ENCODE results near the gene VPS26A.
"Not testable (repeated sequence)": the region's sequence is repeated elsewhere in the genome, so short reads cannot be mapped to it uniquely, and the experiment has no call there.

The VPS26A gene

DNA sequence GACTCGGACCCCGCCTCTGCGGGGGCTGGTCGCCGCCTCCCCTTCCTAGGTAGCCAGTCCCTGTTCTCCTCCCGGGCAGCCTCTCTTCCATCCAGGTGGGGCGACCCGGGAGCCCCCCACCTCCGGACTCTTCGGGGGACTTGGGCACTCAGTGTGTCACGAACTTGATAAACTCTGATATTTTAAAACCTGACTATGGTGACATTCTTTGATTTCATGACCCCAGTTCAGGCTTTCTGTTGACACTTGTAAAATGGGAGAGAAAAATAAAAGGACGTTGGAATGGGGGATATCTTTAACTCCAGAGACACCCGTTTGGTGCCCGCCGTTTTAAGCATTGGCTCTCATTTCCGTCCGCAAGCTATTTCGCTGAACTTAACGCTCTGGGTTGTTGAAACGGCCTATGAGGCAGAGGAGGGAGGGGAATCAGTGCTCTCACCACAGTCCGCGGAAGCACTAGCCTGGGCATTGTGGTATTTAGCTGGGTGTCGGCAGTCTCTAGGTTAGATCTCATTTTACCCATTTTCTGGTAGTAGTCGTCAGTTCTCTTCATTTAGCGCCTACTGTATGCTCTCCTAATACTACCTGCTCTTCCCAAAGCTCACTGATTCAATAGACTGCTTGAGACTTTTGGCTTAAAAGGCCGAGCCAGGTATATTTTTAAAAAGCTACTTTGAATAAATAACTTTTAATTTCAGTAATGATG is 738 bp downstream of the VPS26A start:
- peak; percentile 45 for DNase-seq
- Mint-ChIP-seq H3K4me1 (peaks cover 43% of the 10 kb centered on the region), H3K4me3 (peak overlapping the region; percentile 95), H3K27ac (peak overlapping the region; percentile 86), H3K36me3 (ENCODE audit: low read depth) (no peaks in the 10 kb centered on the region), H3K27me3 (no peaks in the 10 kb centered on the region), H3K9me3 (no peaks in the 10 kb centered on the region)
- peak; percentile 23 for ATAC-seq

DNA sequence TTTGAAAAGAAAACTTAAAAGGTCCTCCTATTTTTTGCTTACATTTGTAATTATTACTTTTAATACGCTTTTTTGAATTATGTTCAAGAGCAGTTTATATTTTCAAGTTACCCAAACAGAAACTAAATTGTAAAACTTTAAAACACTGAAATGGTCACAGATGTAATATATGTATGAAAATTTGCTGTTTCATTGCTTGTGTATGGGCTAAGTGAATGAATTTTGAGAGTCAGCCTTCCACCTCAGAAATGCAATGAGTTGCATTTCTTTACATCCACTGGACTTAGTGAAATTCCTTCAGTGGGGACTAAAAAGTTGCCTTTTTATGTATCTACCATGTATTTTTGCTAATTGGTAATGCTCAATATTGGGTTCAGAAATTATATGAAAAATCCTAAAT is 1.6 kb downstream of the VPS26A start:
- Mint-ChIP-seq H3K4me1 (peaks cover 46% of the 10 kb centered on the region), H3K27ac (no peak overlapping the region), H3K27me3 (no peaks in the 10 kb centered on the region), H3K36me3 (ENCODE audit: low read depth) (no peaks in the 10 kb centered on the region), H3K9me3 (no peaks in the 10 kb centered on the region), H3K4me3 (peak overlapping the region; percentile 95)
- no peak for ATAC-seq
- DNase-seq = no peak

DNA sequence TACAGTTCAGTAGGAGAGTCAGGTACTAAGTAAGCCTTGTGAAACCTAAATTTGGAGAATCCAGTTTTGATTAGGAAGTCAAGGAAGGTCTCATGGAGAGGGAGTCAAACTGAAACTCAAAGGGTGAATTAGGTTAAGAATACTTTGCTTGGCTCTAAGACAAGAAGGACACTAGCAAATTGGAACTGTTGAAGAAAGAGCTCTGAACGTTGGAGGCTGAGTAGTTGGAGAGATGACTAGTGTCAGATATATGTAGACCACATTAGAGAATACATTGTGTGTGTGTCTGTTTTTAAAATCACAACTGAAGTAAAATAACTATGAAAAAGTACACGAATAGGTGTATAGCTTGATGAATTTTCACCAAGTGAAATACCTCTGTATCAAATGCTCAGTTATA is 6.3 kb downstream of the VPS26A start:
- H3K4me3 Mint-ChIP-seq = no peak overlapping the region
- no peaks in the 10 kb centered on the region for H3K27me3 Mint-ChIP-seq
- no peaks in the 10 kb centered on the region for H3K9me3 Mint-ChIP-seq
- DNase-seq (no peak), ATAC-seq (no peak)
- H3K27ac Mint-ChIP-seq = no peak overlapping the region
- peaks cover 35% of the 10 kb centered on the region for H3K4me1 Mint-ChIP-seq
- peaks cover 13% of the 10 kb centered on the region for H3K36me3 Mint-ChIP-seq (ENCODE audit: low read depth)

DNA sequence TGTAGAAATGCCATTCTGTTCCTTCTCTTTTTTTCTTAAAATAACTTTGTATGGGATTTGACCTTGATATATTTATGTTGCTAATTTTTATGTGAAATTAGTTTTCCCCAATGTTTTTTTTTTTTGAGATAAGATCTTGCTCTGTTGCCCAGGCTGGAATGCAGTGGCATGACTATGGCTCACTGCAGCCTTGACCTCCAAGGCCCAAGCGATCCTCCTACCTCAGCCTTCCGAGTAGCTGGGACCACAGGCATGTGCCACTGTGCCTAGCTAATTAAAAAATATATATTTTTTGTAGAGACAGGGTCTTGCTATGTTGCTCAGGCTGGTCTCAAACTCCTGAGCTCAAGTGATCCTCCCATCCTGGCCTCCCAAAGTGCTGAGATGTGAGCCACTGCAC is 16.0 kb downstream of the VPS26A start:
- no peaks in the 10 kb centered on the region for H3K9me3 Mint-ChIP-seq
- no peak overlapping the region for H3K27ac Mint-ChIP-seq
- H3K36me3 Mint-ChIP-seq (ENCODE audit: low read depth) = peaks cover 4% of the 10 kb centered on the region
- no peak overlapping the region for H3K4me3 Mint-ChIP-seq
- H3K4me1 Mint-ChIP-seq = peaks cover 4% of the 10 kb centered on the region
- ATAC-seq = no peak
- no peaks in the 10 kb centered on the region for H3K27me3 Mint-ChIP-seq
- DNase-seq = no peak

DNA sequence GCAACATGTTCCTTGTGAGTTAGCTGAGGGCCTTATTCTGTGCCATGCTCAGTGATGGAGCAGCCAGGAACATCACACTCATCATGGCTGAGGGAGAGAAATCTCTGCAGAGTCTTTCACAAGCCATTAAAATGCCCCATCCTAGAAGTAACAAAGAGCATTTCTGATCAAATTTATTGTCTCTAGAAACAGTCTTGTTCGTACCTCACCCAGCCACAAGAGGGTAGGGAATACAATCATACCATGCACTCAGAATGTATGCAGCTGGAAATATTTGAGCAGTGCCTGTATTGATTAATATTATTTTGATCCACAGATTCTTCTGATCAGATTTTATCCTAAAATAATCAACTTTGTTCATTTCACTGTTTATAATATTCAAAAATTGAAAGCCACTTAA is 17.3 kb downstream of the VPS26A start:
- H3K9me3 Mint-ChIP-seq = no peaks in the 10 kb centered on the region
- H3K27me3 Mint-ChIP-seq = no peaks in the 10 kb centered on the region
- H3K4me3 Mint-ChIP-seq = no peak overlapping the region
- peaks cover 4% of the 10 kb centered on the region for H3K4me1 Mint-ChIP-seq
- DNase-seq (no peak), ATAC-seq (no peak)
- H3K36me3 Mint-ChIP-seq (ENCODE audit: low read depth) = peaks cover 2% of the 10 kb centered on the region
- H3K27ac Mint-ChIP-seq = no peak overlapping the region

DNA sequence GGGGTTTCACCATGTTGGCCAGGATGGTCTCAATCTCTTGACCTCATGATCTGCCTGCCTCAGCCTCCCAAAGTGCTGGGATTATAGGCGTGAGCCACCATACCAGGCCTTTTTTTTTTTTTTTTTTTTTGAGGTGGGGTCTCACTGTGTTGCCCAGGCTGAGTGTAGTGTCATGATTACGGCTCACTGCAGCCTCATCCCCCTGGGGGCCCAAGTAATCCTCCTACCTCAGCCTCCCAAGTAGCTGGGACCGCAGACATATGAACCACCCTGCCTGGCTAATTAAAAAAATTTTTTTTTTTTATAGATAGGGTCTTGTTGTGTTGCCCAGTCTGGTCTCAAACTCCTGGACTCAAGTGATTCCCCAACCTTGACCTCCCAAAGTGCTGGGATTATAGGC is 18.1 kb downstream of the VPS26A start:
- not testable (repeated sequence) for ATAC-seq; H3K36me3 Mint-ChIP-seq (ENCODE audit: low read depth); H3K27me3 Mint-ChIP-seq; H3K4me3 Mint-ChIP-seq; H3K27ac Mint-ChIP-seq; DNase-seq; H3K9me3 Mint-ChIP-seq
- H3K4me1 Mint-ChIP-seq = peaks cover 11% of the 10 kb centered on the region

DNA sequence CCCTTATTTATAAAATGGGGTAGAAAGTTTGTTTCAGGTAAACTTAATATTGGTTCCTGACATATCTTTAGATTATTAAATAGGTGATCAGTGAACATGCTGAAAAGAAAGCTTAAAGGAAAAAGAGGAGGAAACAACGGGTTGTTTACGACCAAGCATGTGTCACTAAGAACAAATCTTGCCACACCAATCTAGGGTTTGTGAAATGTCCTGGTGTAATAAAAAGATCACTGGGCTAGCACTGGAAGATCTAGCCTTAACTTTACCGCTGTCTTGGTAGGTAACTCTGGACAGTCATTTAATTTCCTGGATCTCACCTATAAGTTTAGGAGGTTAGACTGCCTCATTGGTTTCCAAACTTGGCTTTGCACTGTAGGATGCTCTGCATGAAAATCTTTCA is 19.0 kb downstream of the VPS26A start:
- H3K4me3 Mint-ChIP-seq = no peak overlapping the region
- H3K27me3 Mint-ChIP-seq = no peaks in the 10 kb centered on the region
- ATAC-seq (no peak), DNase-seq (no peak)
- H3K9me3 Mint-ChIP-seq = no peaks in the 10 kb centered on the region
- no peak overlapping the region for H3K27ac Mint-ChIP-seq
- peaks cover under 1% of the 10 kb centered on the region for H3K36me3 Mint-ChIP-seq (ENCODE audit: low read depth)
- H3K4me1 Mint-ChIP-seq = peaks cover 14% of the 10 kb centered on the region

DNA sequence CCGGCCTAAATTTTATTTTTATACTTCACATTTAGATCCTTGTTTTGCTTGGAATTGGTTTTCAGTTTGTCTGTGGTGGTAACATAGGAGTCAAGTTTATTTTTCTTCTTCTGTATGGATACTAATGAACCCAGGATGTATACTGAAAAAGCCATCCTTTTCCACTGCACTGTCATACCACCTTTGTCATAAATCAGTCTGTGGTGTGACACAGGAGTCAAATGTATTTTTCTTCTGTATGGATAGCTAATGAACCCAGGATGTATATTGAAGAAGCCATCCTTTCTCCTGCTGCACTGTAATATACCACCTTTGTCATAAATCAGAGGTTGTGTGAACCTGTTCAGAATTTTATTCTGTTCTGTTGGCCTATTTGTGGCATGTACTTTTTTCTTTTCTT is 21.4 kb downstream of the VPS26A start:
- DNase-seq (no peak), ATAC-seq (no peak)
- no peak overlapping the region for H3K4me3 Mint-ChIP-seq
- no peaks in the 10 kb centered on the region for H3K9me3 Mint-ChIP-seq
- H3K36me3 Mint-ChIP-seq (ENCODE audit: low read depth) = peaks cover 3% of the 10 kb centered on the region
- H3K4me1 Mint-ChIP-seq = peaks cover 18% of the 10 kb centered on the region
- no peak overlapping the region for H3K27ac Mint-ChIP-seq
- H3K27me3 Mint-ChIP-seq = no peaks in the 10 kb centered on the region

DNA sequence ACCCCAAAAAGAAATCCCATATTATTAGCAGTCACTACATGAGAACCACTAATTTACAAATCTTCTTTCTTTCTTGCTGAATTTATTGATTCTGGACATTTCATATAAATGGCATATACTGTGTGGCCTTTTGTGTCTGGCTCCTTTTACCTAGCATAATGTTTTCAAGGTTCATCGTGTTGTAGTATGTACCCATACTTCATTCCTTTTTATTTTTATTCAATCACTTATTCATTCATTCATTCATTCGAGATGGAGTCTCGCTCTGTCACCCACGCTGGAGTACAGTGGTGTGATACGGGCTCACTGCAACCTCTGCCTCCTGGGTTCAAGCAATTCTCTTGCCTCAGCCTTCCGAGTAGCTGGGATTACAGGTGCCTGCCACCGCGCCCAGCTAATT is 21.9 kb downstream of the VPS26A start:
- H3K4me1 Mint-ChIP-seq = peaks cover 18% of the 10 kb centered on the region
- ATAC-seq = no peak

DNA sequence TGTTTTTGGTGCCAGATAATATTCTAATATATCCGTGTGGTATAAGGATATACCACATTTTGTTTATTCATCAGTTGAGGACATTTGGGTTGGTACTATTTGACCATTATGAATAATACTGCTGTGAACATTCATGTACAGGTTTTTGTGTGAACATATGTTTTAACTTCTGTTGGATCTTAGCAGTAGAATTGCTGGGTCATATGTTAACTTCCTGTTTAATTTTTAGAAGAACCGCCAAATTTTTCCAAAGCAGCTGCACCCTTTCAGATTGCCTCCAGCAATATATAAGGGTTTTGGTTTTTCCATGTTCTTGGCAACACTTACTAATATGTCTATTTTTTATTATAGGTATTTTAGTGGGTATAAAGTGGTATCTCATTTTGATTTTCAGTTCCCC is 22.8 kb downstream of the VPS26A start:
- Mint-ChIP-seq H3K4me1 (peaks cover 20% of the 10 kb centered on the region), H3K27ac (no peak overlapping the region)

More for the DNA sequence above, 21.9 kb downstream of the VPS26A start:
- Mint-ChIP-seq H3K4me3 (no peak overlapping the region), H3K27ac (no peak overlapping the region), H3K36me3 (ENCODE audit: low read depth) (peaks cover 3% of the 10 kb centered on the region), H3K27me3 (no peaks in the 10 kb centered on the region), H3K9me3 (no peaks in the 10 kb centered on the region)
- no peak for DNase-seq

DNA sequence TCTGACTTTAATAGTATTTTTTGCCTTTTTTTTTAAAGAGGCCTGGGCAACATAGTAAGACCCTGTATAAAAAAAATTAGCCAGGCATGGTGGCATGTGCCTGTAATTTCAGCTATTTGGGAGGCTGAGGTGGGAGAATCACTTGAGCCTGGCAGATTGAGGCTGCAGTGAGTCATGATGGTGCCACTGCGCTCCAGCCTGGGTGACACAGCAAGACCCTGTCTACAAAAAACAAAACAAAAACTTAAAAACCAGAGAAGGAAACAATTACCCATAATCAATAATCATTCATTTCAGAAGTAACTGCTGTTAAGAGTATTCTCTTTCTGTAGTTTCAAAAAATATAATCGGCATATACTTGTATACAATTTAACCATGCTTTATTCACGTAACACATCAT is 28.0 kb downstream of the VPS26A start:
- Mint-ChIP-seq H3K27me3 (no peaks in the 10 kb centered on the region), H3K9me3 (no peaks in the 10 kb centered on the region), H3K4me3 (no peak overlapping the region), H3K4me1 (peaks cover 14% of the 10 kb centered on the region), H3K36me3 (ENCODE audit: low read depth) (peaks cover 3% of the 10 kb centered on the region), H3K27ac (no peak overlapping the region)
- ATAC-seq (no peak), DNase-seq (no peak)

More for the DNA sequence above, 22.8 kb downstream of the VPS26A start:
- Mint-ChIP-seq H3K9me3 (no peaks in the 10 kb centered on the region), H3K4me3 (no peak overlapping the region), H3K36me3 (ENCODE audit: low read depth) (peaks cover 3% of the 10 kb centered on the region), H3K27me3 (no peaks in the 10 kb centered on the region)
- DNase-seq (no peak), ATAC-seq (no peak)

DNA sequence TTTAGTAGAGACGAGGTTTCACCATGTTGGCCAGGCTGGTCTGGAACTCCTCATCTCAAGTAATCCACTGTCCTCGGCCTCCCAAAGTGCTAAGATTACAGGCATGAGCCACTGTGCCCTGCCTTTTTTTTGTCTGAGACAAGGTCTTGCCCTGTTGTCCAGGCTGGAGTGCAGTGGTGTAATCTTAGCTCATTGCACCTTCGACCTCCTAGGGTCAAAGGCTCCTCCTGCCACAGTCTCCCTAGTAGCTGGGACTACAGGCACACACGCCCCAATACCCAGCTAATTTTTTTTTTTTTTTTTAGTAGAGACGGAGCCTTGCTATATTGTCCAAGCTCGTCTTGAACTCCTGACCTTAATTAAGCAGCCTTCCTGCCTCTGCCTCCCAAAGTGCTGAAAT is 29.2 kb downstream of the VPS26A start:
- H3K36me3 Mint-ChIP-seq (ENCODE audit: low read depth) = peaks cover 3% of the 10 kb centered on the region
- H3K27me3 Mint-ChIP-seq = no peaks in the 10 kb centered on the region
- DNase-seq (no peak), ATAC-seq (no peak)
- no peak overlapping the region for H3K27ac Mint-ChIP-seq
- H3K9me3 Mint-ChIP-seq = no peaks in the 10 kb centered on the region
- H3K4me1 Mint-ChIP-seq = peaks cover 8% of the 10 kb centered on the region
- no peak overlapping the region for H3K4me3 Mint-ChIP-seq

DNA sequence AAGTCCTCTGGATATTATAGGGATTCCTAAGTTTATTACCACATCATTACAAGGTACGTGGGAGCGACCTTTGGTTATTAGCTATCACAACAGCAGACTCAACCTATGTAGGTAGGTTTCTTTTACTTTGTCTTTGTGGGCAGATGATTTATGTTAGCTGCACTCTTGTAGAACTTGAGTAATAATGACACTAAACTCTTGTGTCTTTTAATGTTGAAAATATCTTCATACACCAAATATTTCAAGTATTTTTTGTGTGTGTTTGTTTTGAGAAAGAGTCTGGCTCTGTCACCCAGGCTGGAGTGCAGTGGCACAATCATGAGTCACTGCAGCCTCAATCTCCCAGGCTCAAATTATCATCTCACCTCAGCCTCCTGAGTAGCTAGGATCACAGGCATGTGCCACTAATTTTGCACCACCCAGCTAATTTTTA is 36.8 kb downstream of the VPS26A start:
- Mint-ChIP-seq H3K27me3 (no peaks in the 10 kb centered on the region), H3K36me3 (ENCODE audit: low read depth) (no peaks in the 10 kb centered on the region), H3K27ac (no peak overlapping the region), H3K4me3 (no peak overlapping the region), H3K4me1 (no peaks in the 10 kb centered on the region), H3K9me3 (no peaks in the 10 kb centered on the region)
- ATAC-seq = no peak
- no peak for DNase-seq

DNA sequence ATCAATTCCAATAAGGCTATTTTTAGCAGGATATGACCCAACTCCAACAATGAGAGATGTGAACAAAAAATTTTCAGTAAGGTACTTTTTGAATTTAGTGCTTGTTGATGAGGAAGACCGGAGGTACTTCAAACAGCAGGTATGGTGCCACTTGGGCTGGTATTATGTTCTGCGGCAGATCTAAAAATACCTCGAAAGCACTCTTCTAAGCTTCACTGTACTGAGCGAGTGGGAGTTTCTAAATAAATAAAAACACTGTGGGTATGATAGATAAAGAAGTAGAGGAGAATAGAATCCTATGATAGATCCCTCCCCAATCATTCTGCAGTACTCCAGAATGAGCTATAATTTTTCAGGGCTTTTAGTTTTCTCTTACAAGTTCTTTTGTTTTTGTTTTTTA is 44.5 kb downstream of the VPS26A start:
- no peak for DNase-seq
- H3K4me3 Mint-ChIP-seq = no peak overlapping the region
- H3K9me3 Mint-ChIP-seq = no peaks in the 10 kb centered on the region
- no peak for ATAC-seq
- H3K4me1 Mint-ChIP-seq = peaks cover 2% of the 10 kb centered on the region
- H3K27ac Mint-ChIP-seq = no peak overlapping the region
- peaks cover 4% of the 10 kb centered on the region for H3K36me3 Mint-ChIP-seq (ENCODE audit: low read depth)
- H3K27me3 Mint-ChIP-seq = no peaks in the 10 kb centered on the region

DNA sequence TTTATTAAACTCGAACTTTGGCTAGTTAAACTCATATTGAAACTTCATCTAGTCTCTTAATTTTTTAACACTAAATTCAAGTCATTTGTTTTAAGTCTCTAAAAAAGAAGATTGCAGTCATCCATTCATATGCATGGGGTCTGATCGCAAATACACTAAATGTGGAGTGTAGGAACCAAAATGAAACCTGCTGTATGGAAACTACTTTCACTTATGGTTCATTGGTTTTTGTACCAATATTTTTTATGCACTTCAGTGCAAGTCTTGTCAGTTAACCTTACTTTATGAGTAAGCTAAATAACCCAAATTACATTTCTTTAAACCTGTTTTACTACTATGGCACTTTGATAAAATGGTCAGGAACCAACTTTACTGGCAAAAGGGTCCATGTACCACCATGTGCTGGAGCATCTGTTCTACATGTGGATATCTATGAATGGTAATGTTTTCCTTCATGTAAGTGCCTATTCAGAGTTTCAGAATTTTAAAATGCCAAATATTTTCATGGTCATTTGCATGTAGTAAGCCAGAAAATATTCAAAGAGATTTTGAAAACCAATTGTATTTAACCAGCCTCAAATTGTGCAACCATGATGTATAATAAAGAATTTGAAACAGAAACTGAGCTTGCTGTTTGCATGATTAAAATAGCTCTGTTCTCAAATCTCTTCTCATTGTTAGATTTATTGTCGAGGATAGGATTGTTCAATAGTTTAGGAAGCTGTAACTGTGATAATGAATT is 48.4 kb downstream of the VPS26A start:
- Mint-ChIP-seq H3K27ac (peak overlapping the region; percentile 62), H3K4me3 (no peak overlapping the region), H3K27me3 (no peaks in the 10 kb centered on the region), H3K36me3 (ENCODE audit: low read depth) (peaks cover 6% of the 10 kb centered on the region), H3K9me3 (no peaks in the 10 kb centered on the region), H3K4me1 (peaks cover 2% of the 10 kb centered on the region)
- no peak for DNase-seq
- no peak for ATAC-seq
